Immature natural killer cell (primary cell): ENCODE measurements around the gene DMAP1. TPM values are rescaled to one million over a fixed set of nuclear protein-coding genes. Genes with fewer than 3 reads are reported as not detected.

ENCODE experiments used
- DNase-seq, 3 donors: peaks; one replicate each; pipeline ENCODE4 v3.0.0; 2022; ENCODE audit warnings: mixed read lengths in 1 of 3
- H3K27ac Mint-ChIP-seq, 6 donors: one replicate each; pipeline ENCODE4 v1.8.0; 2020; ENCODE audit warnings: mixed read lengths in 6 of 6, mild to moderate bottlenecking in 5 of 6, inconsistent platforms in 4 of 6, moderate library complexity in 3 of 6
- H3K27me3 Mint-ChIP-seq, 3 donors: one replicate each; pipeline ENCODE4 v1.8.0; 2020 to 2021; ENCODE audit warnings: low read depth in 3 of 3, mild to moderate bottlenecking in 3 of 3, mixed read lengths in 3 of 3, moderate library complexity in 3 of 3, inconsistent platforms in 1 of 3
- H3K36me3 Mint-ChIP-seq, 3 donors: one replicate each; pipeline ENCODE4 v1.8.0; 2020; ENCODE audit warnings: mixed read lengths in 3 of 3, inconsistent platforms in 2 of 3, mild to moderate bottlenecking in 2 of 3
- H3K4me1 Mint-ChIP-seq, 2 donors: one replicate each; pipeline ENCODE4 v1.8.0; 2020; ENCODE audit warnings: inconsistent platforms in 2 of 2, mild to moderate bottlenecking in 2 of 2, mixed read lengths in 2 of 2, moderate library complexity in 1 of 2
- H3K4me3 Mint-ChIP-seq, 5 donors: one replicate each; pipeline ENCODE4 v1.8.0; 2020; ENCODE audit warnings: mild to moderate bottlenecking in 5 of 5, mixed read lengths in 5 of 5, inconsistent platforms in 3 of 5, moderate library complexity in 3 of 5
- H3K9me3 Mint-ChIP-seq, 6 donors: one replicate each; pipeline ENCODE4 v1.8.0; 2020; ENCODE audit warnings: mild to moderate bottlenecking in 6 of 6, mixed read lengths in 6 of 6, inconsistent platforms in 4 of 6, moderate library complexity in 3 of 6
- polyA plus RNA-seq, 3 donors: library from polyadenylated mRNA; unstranded; fragments of 300-500 nt; fragmentation: Illumina TruSeq; gene quantifications; one replicate each; pipeline ENCODE4 v1.2.3, GENCODE V29; 2021

DMAP1 gene
- polyA plus RNA-seq, 3 donors from 2014 or later: 29.4 to 44.3 (median 39.8) TPM

GRCh38 chr1:44266400-44267344 is 53.4 kb downstream of the DMAP1 start:
- no peak for DNase-seq

DNA sequence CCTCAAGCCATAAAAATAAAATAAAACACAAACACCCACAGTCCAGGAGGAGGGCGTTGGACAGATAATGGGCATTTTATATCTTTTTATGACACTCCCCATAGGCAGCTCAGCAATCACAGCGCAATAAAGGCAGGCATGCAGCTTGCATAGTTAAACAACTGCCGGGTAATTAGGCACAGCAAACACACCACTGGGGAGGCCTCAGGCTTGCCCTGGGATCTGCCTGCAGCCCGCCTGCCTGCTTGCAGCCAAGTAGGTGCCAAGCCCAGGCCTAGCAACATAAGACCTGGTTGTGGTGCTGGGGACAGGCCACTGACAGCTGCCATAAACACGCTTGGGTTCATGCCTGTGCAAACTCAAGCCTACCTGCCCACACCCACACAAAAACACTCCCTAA is 54.2 kb downstream of the DMAP1 start:
- Mint-ChIP-seq H3K36me3 (no peaks in the 10 kb centered on the region), H3K27me3 (peaks cover 0 to 3% (median 1%) of the 10 kb centered on the region in 3 donors), H3K4me3 (no peak overlapping the region), H3K4me1 (peaks cover 7 to 20% of the 10 kb centered on the region in 2 donors), H3K27ac (no peak overlapping the region), H3K9me3 (no peaks in the 10 kb centered on the region)
- no peak for DNase-seq

More at GRCh38 chr1:44266400-44267344, 53.4 kb downstream of the DMAP1 start:
- no peaks in the 10 kb centered on the region for H3K36me3 Mint-ChIP-seq
- H3K27ac Mint-ChIP-seq: no peak overlapping the region
- H3K4me1 Mint-ChIP-seq: peaks cover 7 to 17% of the 10 kb centered on the region in 2 donors
- H3K4me3 Mint-ChIP-seq: no peak overlapping the region
- H3K27me3 Mint-ChIP-seq: peaks cover 0 to 2% (median 1%) of the 10 kb centered on the region in 3 donors
- H3K9me3 Mint-ChIP-seq: no peaks in the 10 kb centered on the region

DNA sequence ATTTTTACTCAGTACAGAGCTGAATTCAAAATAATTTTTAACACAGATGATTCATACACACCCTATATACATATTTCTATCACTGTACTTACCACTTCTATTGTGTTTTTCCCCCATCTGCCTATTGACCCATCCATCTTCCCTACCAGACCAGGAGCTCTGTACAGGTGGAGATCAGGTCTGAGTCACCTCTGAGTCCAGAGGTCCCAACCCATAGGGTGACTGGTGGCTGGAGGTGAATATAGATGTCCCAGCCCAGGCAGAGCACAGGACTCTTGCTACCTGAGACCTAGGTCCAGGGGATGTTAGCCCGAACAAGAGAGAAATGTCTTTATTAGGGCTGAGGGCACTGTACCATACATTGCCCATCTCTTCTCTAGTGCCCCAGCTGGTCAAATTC is 54.8 kb downstream of the DMAP1 start:
- Mint-ChIP-seq H3K27ac (no peak overlapping the region), H3K4me1 (peaks cover 7 to 20% of the 10 kb centered on the region in 2 donors), H3K36me3 (no peaks in the 10 kb centered on the region), H3K27me3 (peaks cover 0 to 3% (median 1%) of the 10 kb centered on the region in 3 donors), H3K4me3 (no peak overlapping the region), H3K9me3 (no peaks in the 10 kb centered on the region)
- DNase-seq: no peak

Other genes starting within 250 kb of the DMAP1 start
- gene DPH2, start 243.5 kb upstream of the DMAP1 start, polyA plus RNA-seq: 10 to 100 TPM; 20.0 to 29.0 (median 21.4) TPM
- gene ATP6V0B, start 238.5 kb upstream of the DMAP1 start, polyA plus RNA-seq: 100 to 1,000 TPM; 227 to 425 (median 395) TPM
- 1 to 10 TPM in 1 of 3 donors, under 1 TPM in 2; 0.48 to 1.6 (median 0.59) TPM for gene B4GALT2, start 234.3 kb upstream of the DMAP1 start, polyA plus RNA-seq
- gene CCDC24, start 221.9 kb upstream of the DMAP1 start, polyA plus RNA-seq: 1 to 10 TPM in 2 of 3 donors, not detected in 1; 1.4 to 4.1 TPM
- not detected for gene SLC6A9, start 182.0 kb upstream of the DMAP1 start, polyA plus RNA-seq
- gene KLF17, start 94.7 kb upstream of the DMAP1 start, polyA plus RNA-seq: not detected
- gene KLF18, start 71.8 kb upstream of the DMAP1 start, polyA plus RNA-seq: not detected
- 10 to 100 TPM; 46.6 to 93.3 (median 53.1) TPM for gene ERI3, start 141.8 kb downstream of the DMAP1 start, polyA plus RNA-seq
- 100 to 1,000 TPM in 1 of 3 donors, 10 to 100 TPM in 2; 69.4 to 107 (median 83.2) TPM for gene RNF220, start 191.8 kb downstream of the DMAP1 start, polyA plus RNA-seq